Right kidney (tissue), 1 donor: ENCODE measurements around the gene WRAP73.

Source experiments
- DNase-seq: peaks from one replicate; pipeline ENCODE4 v3.0.0-alpha.2; 2016

WRAP73 gene

DNA sequence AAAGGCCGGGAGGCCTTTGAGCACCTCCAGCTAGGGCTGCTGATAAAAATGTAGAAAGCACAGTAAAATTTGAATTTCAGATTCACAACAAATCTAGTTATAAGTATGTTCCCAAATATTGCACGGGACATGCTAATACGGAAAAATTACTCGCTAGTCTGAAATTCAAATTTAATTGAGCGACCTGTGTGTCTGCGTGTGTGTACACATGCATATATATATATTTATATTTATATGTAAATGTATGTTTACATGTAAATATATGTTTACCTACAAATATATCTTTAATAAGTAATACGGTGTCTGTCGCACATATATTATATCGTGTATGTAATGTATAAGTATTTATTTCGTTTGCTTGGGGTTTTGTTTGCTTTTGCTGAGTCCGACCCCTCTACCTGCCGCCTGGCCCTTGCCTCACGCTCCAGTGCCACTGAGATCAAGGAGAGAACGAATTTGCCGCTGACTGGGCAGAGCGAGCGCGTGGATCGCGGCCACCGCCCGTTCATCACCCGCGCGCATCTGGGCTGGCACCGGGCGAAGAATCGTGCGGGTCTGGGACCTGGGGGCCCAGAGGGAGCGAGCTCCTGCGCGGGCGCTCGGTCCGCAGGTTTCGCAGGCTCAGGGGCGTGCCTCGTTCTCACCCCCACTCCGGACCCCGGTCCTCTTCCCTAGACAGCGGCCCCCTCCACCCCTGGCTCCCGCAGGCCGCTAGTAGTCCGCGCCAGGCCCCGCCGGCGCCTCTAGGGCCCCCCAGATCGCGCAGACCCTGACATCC is 534 bp upstream of the WRAP73 start:
- DNase-seq: no peak

DNA sequence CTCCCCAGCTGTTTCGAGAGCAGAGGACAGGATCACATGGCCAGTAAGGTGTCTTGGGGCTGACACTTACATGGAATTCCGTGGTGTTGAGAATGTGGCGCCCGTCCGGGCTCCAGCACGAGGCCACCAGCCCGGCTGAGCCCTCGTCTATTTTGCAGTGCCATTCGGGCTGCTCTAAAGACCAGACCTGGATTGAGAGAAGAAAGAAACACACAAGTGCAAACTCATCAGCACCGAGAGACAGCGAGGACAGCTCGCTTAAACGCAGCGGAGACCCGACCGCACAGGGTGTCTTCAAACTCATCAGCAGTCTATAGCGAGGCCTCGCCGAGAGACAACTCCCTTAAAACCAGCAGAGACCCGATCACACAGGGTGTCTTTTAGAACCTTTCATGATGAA is 3.3 kb downstream of the WRAP73 start:
- DNase-seq: no peak

DNA sequence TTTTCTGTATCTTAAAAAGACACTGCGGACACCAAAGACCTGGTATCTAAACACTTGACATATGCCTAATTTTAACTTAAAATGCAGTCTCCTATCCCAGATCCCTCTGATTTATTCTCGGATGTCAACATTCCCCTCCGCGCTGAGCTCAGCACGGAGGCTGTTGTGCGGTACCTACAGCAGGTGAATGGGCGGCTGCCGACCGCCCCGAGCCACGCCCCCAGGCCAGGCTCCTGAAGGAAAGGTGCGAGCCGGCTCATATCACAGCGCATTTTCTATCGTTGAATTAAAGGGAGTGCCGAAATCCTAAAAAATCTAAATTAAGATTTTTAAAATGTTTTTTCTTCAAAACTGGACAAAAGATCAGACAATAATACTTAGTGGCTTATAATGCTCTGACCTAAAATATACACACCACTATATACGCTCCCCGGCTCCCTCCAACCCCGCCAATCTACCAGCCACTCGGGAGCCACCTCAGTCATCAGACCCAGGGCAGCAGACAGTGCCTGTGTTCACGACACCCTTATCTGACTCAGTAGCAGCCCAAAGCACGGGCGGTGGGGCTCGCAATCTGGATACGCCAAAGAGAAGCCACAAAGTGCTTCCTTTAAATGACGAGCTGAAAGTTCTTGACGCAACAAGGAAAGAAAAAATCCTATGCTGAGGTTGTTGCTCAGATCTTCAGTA is 4.1 kb downstream of the WRAP73 start:
- DNase-seq: no peak

DNA sequence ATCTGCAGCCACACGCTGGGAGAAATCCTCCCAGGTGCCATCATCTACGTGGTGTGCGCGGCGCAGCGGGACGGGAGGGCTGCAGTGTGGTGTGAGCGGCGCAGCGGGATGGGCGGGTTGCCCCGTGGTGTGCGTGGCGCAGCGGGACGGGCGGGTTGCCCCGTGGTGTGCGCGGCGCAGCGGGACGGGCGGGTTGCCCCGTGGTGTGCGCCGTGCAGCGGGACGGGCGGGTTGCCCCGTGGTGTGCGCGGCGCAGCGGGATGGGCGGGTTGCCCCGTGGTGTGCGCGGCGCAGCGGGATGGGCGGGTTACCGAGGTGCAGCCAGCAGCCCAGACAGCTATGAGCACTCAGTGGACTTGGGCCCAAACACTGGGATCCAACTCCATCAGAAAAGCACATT is 4.7 kb downstream of the WRAP73 start:
- DNase-seq: no peak

DNA sequence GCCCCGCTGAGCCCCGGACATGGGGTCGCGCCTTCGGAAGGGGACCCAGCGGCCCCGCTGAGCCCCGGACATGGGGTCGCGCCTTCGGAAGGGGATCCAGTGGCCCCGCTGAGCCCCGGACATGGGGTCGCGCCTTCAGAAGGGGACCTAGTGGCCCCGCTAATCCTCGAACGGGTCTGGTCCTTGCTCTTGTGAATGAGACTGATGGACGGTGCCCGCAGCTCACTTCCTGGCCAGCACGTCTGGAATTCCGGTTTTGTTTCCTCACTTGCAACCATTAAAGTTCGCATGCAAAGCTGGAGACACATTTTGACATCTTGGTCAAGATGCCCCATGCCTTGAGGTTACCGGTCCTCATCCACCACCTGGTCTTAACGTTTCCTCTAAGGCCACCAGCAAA is 5.6 kb downstream of the WRAP73 start:
- DNase-seq: no peak

DNA sequence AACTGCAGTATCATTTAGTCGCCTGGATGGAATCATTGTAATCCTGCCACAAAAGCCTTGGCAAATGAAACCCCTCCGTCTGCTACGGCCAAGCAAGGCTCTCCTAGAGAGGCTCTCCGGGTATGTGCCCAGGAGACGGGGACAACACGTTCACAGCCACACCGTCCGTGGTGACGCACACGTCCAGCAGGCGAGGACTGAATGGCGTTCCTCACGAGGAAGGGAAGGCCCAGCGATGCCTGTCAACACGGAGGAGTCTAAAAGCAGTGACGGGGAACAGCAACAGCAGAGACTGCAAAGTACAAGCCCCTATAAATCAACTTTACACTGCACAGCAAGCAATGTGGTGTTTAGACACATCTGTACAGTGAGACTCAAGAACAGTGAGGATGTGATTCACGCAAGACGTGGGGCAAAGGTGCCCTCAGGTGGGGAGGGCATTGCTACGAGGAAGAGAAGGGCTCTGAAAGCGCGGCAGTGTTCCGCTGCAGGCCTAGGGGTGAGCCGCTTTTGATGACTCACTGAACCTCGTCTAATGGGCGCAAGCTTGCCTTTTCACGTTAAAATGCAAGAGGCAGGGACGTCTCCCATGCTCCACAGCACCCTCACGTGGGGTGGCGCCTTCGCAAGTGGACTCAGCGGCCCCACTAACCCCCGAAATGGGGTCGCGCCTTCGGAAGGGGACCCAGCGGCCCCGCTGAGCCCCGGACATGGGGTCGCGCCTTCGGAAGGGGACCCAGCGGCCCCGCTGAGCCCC is 6.8 kb downstream of the WRAP73 start:
- no peak for DNase-seq

DNA sequence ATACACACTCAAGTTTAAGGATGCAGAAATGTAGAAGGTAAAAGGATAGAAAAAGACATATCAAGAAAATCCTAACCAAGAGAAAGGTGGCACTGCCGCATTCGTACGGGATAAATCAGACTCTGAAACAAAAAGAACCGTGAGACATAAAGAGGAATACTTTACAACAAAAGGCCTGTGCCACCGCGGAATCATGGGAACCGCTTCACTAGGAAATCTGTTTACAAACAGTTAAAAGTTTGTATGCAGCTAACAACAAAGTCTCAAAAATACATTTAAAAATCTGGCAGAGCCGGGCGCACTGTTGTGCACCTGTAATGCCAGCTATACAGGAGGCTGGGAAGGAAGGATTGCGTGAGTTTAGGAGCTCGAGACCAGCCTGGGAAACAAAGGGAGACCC is 8.1 kb downstream of the WRAP73 start:
- DNase-seq: no peak

DNA sequence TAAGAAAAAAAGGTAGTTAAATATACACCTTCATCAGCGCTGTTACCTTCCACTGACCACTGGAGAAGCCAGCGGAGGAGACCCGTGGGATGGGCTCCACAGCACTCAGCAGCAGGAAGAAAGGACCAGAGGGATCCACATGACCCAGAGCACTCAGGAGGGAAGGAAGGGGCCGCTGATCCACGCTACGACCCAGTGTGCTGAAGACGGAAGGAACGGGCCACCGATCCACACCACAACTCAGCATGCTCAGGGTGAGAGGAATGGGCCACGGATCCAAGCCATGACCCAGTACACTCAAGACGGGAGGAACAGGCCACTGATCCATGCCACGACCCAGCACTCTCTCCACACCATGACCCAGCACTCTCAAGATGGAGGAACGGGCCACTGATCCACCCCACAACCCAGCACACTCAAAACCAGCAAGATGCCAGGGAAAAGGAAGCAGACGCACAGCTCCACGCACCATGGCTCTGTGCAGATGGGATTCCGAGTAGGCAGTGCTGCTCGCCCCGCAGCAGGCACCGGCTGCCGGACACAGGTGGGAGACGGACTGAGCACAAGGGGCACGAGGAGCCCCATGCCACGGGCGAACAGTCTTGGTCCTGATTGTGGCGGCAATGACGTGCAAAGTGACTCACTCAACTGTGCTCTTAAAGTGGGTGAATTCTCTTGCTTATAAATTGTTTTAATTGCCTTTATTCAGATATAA is 8.7 kb downstream of the WRAP73 start:
- no peak for DNase-seq

DNA sequence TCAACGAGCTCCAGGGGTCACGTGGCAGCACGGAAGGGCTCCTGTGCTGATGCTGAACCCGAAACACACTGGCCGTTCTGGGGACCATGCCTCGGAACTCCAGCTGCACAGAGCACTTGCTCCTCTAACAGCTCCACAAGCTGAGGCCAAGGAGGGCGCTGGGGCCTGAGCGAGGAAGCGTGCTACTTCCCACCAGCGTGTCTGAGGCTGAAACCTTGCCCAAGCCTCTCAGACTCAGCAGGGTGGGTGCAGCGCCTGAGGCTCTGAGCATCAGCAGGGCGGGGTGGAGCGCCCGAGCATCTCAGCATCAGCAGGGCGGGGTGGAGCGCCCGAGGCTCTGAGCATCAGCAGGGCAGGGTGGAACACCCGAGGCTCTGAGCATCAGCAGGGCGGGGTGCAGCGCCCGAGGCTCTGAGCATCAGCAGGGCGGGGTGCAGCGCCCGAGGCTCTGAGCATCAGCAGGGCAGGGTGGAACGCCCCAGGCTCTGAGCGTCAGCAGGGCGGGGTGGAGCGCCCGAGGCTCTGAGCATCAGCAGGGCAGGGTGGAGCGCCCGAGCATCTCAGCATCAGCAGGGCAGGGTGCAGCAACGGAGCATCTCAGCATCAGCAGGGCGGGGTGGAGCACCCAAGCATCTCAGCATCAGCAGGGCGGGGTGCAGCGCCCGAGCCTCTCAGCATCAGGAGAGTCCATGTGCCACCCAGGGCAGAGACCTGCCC is 9.6 kb downstream of the WRAP73 start:
- no peak for DNase-seq

DNA sequence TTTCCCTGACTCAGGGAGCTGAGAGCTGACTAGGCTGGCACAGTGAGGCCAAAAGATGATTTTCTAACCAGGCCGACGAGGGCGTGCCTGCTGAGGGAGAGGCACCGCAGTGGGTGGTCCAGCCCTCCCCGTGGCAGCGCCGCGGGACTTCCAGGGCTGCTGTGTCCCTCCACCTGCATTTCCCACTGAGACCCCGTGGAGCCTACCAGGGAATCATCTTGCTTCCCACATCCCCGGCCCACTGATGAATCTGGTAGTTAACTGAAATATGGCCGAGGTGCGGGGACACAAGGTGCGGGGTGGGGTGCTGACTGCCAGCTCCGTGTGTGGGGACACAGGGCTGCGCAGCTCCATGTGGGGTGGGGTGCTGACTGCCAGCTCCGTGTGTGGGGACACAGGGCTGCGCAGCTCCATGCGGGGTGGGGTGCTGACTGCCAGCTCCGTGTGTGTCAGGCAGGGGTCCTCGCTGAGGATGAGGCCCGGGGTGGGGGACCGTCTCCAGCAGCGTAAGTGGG is 10.4 kb downstream of the WRAP73 start:
- DNase-seq: no peak

DNA sequence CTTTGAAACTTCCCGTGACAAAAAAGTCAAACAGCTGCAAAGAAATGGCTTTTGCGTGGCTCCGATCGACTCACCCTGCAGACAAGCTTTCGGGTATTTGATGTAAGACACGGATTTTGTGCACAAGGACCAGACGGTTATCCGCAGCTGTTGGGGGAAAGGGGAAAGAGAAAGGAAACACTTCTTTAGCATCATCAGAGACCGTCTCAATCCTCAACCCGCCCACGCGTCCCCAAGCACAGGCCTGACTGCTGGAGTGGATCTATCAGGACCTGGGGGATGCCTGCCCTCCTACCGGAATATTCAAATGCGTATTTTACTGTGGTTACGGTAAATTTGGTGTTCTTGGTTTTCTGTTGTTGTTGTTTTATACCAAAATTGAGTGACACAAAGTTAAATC is 11.2 kb downstream of the WRAP73 start:
- no peak for DNase-seq

DNA sequence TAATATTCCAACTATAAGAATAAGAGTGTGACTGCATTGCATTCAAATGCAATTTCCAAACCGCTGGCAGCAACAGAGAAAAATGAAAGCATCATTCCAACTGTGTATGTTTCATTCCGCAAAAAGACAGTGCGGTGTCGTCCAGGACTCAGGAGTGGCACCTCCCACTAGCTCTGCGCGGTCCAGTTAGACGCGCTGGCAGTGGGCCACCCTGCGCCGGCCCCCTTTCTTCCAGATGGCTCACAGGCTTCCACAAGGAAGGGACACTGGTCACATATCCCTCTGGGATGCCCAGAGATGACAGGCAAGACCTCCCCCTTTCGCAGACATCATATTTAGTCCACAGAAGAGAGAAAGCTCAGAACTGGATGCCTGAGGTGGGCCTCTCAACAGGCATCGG is 11.9 kb downstream of the WRAP73 start:
- no peak for DNase-seq

DNA sequence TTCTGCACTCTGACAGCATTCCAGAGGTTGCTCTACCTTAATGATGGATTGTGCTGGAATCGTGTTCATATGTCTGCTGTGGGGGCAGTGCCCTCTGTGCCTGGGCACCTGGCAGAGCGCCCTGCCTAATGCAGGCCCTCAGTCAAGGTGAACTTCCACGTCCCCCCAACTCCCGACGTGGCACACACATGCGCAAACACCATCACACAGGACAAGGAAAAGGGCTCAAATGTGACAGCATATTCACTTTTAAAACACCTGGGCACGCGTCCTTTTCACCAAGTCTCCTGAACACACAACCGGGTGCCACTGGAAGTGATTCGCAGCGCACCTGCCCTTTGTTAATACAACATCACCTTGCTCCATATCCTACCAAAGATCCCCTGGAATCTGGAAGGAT is 13.4 kb downstream of the WRAP73 start:
- no peak for DNase-seq

DNA sequence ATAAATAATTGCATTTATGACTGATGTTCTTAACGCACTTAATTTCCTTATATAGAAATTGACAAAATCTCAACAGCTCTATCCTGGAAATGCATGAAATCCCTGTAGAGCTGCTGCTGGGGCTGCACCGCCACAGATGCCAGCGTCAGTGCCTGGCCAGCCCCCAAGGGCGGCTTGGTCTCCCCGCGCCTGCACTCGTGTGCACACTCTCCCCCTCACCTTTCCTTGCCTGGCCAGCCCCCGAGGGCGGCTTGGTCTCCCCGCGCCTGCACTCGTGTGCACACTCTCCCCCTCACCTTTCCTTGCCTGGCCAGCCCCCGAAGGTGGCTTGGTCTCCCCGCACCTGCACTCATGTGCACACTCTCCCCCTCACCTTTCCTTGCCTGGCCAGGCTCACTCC is 13.8 kb downstream of the WRAP73 start:
- DNase-seq: no peak

DNA sequence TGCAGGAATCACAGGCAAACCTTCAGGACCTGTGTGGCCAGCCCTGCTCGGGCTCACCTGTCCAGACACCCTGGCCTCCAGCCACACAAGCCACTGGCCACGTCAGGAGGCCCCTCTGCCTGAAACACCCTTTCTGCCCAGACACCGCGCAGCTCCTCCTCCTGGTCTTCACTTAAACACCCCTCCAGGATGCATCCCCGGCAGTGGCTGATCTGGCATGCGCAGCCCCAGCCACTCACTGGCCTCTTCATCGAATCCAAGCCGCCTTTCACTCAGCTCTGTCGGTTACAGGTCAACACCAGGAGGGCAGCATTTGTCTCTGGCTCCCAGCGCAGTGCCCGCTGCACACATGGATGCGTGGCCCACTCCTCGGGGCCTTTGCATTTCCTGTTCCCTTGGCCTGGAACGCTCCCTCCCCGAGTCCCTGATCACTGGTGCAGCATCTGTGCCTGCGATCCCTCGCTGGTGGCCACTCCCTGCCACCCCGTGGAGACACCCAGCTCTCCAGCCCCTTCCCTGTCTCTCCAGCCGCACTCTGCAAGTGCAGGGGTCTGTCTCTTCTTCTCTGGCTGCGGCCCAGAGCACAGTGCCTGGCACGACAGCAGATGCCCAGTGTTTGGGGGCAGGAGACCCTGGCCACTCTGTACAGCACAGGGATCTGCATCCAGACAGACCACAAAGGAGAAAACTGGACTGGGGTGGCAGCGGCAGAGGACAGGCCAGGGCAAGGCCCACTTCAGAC is 15.7 kb downstream of the WRAP73 start:
- no peak for DNase-seq

DNA sequence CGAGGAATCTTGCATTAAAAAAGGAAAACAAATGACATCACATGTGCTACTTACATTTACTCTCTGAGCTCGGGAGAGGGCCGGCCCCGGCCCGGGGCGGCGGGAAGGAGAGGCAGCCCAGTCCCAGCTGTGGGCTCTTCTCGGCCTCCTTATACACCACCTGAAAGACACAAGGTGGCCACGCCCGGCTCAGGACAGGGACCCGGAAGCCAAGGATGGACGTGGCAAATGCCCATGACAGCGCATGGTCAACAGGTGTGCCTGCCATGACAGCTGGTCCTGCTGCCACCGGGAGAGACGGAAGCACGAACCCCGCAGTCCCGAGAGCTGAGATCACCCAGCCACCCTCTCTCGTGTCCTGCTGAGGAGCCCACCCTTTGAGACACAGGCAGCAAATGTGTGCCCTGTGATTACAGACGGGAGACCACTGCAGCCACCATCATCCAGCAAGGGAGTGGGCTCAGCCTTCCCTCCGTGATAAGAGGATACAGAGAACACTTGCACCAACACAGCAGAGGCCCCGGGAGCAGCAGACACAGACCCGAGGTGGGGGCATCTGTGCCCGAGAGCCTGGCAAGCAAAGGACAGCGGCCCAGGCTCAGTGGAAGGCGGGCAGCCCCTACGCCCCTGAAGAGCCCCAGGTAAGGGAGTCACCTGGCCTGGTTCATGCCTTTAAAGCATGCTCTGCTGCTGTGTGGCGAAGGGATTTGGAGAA is 16.4 kb downstream of the WRAP73 start:
- no peak for DNase-seq

DNA sequence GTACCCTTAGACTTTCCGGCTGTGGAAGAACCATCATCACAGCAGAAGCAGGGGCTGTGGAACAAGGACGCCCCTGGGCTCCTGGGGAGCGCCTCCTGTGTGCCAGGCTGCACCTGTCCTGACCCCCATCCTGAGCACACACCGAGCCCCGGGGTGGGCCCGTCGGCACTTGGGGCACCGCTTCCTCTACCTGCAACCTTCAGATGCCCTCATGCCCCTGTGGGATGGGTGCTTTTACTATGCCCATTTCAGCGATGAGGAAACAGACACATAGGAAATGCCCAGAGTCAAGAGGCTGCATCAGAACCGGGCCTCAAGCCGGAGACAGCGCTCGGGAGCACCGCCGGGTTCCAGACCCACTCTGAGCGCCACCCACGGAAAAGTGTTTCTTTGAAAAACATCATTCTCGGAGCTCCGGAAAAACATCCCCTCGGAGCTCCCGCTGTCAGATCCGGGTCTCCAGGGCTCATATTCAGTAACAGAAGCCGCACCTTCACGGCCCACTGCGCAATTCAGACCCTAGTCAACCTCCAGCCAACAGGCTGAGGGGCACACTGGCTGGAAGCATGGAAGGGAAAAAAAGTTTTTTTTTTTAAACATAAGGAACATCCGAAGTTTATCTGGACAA is 17.1 kb downstream of the WRAP73 start:
- no peak for DNase-seq

DNA sequence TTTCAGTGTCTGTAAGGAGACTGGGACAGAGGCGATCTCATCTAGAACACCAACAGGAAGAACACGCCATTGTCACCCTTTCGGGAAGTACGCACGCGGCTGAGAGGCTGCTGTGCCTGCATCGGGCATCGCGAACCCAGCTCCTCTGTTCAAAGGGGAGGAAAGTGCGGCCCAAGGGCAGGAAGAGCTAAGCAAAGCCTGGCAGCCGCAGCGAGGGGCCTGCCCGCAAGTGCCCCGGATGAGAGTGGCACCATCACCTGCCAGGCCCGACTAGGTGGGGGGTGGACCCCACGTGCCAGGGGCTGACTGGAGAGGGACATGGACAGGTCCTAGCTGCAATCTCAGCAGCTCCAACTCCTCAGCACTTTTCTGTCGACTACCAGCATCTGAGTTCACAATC is 17.6 kb downstream of the WRAP73 start:
- no peak for DNase-seq

DNA sequence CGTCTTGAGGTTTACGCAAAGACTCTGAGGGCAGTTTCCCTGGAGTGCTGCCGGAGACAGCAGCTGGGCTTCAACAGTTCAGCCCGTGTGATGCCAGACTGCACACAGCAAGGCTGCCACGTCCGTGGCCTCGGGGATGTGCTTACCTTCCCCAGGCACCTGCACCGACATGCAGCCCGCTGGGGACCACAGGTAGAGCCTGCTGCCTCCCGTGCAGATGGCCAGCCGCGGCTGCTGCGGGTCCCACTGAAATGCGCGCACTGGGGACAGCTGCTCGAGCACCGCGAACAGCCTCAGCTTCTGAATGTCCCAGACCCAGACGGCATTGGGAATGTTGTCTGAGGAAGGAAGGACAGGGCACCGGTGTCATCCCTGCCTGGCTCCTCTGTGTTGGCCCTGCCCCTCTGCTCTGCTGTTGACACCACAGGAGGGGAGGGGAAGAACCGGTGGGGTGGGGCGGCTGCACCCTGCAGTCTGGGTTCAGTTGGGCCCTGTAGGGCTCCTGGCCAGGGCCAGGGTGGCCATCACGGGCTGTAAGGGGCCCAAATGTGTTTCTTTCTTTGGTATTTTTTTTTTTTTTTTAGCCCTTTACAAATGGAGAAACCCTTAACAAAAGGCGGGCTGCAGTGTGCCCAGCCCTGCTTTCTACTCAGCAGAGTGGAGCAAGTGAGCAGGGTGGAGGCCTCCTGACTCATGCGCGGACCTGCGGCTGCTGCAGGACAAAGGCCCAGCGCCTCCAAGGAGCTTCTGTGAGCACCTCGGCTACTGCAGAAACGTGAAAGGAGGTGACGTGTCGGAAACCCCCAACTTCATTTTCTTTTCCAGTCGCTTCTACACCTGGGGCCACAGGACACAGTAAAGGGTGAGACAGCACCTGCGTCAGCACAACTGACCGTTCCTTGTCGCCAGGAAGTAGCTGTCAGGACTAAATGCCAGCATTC is 18.3 kb downstream of the WRAP73 start:
- DNase-seq: no peak
